IPS DF 4.7 (cell line): ENCODE measurements around the gene THAP4.
"Not testable (repeated sequence)": the region's sequence is repeated elsewhere in the genome, so short reads cannot be mapped to it uniquely, and the experiment has no call there.

Experiments
- DNase-seq: peaks from one replicate; pipeline ENCODE4 v3.0.0-alpha.2; 2013; ENCODE audit warnings: low spot score; ENCODE audit errors: extremely low read depth

The THAP4 gene

GRCh38 chr2:241665731-241666440, 28.9 kb upstream of the THAP4 start:
- DNase-seq, result no peak

GRCh38 chr2:241662731-241663130, 25.8 kb upstream of the THAP4 start:
- not testable (repeated sequence) for DNase-seq

GRCh38 chr2:241660593-241661213, 23.7 kb upstream of the THAP4 start:
- DNase-seq, result no peak

GRCh38 chr2:241659150-241659739, 22.3 kb upstream of the THAP4 start:
- no peak for DNase-seq

- no peak for DNase-seq
These were observed 21.3 kb upstream of the THAP4 start for GRCh38 chr2:241658296-241658695.

- DNase-seq, result no peak
These were observed 20.9 kb upstream of the THAP4 start for GRCh38 chr2:241657786-241658254.

- DNase-seq, result no peak
These were observed 19.3 kb upstream of the THAP4 start for GRCh38 chr2:241656190-241656741.

GRCh38 chr2:241655516-241656189, 18.7 kb upstream of the THAP4 start:
- no peak for DNase-seq

GRCh38 chr2:241654551-241654950, 17.6 kb upstream of the THAP4 start:
- DNase-seq, result no peak

GRCh38 chr2:241653210-241653750, 16.3 kb upstream of the THAP4 start:
- no peak for DNase-seq

- DNase-seq, result no peak
These were observed 15.8 kb upstream of the THAP4 start for GRCh38 chr2:241652722-241653121.

- DNase-seq, result no peak
These were observed 15.2 kb upstream of the THAP4 start for GRCh38 chr2:241652142-241652541.

- DNase-seq, result no peak
These were observed 13.0 kb upstream of the THAP4 start for GRCh38 chr2:241649927-241650326.

GRCh38 chr2:241649404-241649803, 12.4 kb upstream of the THAP4 start:
- no peak for DNase-seq

GRCh38 chr2:241648453-241648852, 11.5 kb upstream of the THAP4 start:
- no peak for DNase-seq

- DNase-seq, result no peak
These were observed 9.1 kb upstream of the THAP4 start for GRCh38 chr2:241645915-241646645.

GRCh38 chr2:241645056-241645914, 8.3 kb upstream of the THAP4 start:
- no peak for DNase-seq

GRCh38 chr2:241641631-241642030, 4.7 kb upstream of the THAP4 start:
- DNase-seq, result no peak

- no peak for DNase-seq
These were observed 3.3 kb upstream of the THAP4 start for GRCh38 chr2:241640165-241640795.
